MM.1S (cell line): Measurements from ENCODE around the gene ATP5ME.

Experiments used
- EZH2 ChIP-seq: fragments of 300-600 bp; sonication (generic); optimal IDR thresholded peaks from 2 replicates; pipeline ENCODE3; 2017; ENCODE audit warnings: low read depth, mild to moderate bottlenecking, antibody characterized with exemption, low read length, mixed read lengths
- EZH2phosphoT487 ChIP-seq: fragments of 300-600 bp; sonication (generic); IDR thresholded peaks from 2 replicates; pipeline ENCODE4 v1.6.1; 2018; ENCODE audit warnings: antibody characterized with exemption, low read length
- TF ChIP-seq, protein P1 (sequence below): fragments of 300-600 bp; sonication (generic); IDR thresholded peaks from 2 replicates; pipeline ENCODE4 v1.5.1; 2016; ENCODE audit warnings: antibody characterized with exemption, low read length, mixed read lengths

- TF ChIP-seq, protein P1, sequence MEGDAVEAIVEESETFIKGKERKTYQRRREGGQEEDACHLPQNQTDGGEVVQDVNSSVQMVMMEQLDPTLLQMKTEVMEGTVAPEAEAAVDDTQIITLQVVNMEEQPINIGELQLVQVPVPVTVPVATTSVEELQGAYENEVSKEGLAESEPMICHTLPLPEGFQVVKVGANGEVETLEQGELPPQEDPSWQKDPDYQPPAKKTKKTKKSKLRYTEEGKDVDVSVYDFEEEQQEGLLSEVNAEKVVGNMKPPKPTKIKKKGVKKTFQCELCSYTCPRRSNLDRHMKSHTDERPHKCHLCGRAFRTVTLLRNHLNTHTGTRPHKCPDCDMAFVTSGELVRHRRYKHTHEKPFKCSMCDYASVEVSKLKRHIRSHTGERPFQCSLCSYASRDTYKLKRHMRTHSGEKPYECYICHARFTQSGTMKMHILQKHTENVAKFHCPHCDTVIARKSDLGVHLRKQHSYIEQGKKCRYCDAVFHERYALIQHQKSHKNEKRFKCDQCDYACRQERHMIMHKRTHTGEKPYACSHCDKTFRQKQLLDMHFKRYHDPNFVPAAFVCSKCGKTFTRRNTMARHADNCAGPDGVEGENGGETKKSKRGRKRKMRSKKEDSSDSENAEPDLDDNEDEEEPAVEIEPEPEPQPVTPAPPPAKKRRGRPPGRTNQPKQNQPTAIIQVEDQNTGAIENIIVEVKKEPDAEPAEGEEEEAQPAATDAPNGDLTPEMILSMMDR: no peak
- TF ChIP-seq EZH2phosphoT487 (no peak), EZH2 (no peak)
These were observed 6.0 kb upstream of the ATP5ME start for GRCh38 chr4:680091-680490.
